ENCODE measurements around the gene RXRA. TPM values are rescaled to one million over a fixed set of nuclear protein-coding genes. Genes with fewer than 3 reads are reported as not detected.

Gene RXRA
- total RNA-seq, 3 donors from 2014 or later: 31.0 to 63.0 (median 31.5) TPM

GRCh38 chr9:134404376-134405358, 78.4 kb downstream of the RXRA start:
- Histone ChIP-seq H3K9me3 (no peaks in the 10 kb centered on the region), H3K4me1 (peaks cover 35 to 40% of the 10 kb centered on the region in 2 donors), H3K4me3 (no peak overlapping the region), H3K27ac (peak overlapping the region in 1 of 2 donors; percentile 71), H3K36me3 (no peaks in the 10 kb centered on the region), H3K27me3 (no peaks in the 10 kb centered on the region)
- no peak for TF ChIP-seq POLR2A (IDR thresholded peaks at IDR 0.05)
- no peak for TF ChIP-seq POLR2AphosphoS5 (IDR thresholded peaks at IDR 0.05)
- DNase-seq (ENCODE audit: low spot score in 2 of 2): no peak
- intact Hi-C loops (cut with DNase I; ENCODE audit: low total_unique reads): no loop called here

DNA sequence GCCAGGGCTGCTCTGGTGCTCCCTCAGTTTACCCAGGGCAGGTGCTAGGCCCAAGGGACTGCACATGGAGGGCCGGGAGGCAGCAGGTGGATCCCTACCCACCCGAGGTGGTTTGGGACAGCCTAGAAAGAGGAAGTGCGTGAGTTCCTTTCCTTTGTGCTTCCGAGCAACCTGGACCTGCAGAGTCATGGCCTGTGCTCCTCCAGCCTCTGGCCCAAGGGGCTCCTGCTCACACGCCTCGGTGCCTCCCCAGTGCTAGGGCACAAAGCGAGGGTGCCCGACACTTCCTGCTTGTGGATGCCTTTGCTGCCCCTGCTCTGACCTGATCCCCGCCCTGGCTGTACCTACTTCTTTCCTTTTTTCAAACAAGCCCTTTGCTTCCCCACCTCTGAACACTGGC, 79.3 kb downstream of the RXRA start:
- no peaks in the 10 kb centered on the region for H3K36me3 ChIP-seq
- intact Hi-C loops (cut with DNase I; ENCODE audit: low total_unique reads): no loop called here
- no peak for DNase-seq (ENCODE audit: low spot score in 2 of 2)
- TF ChIP-seq POLR2A (IDR thresholded peaks at IDR 0.05) (no peak), POLR2AphosphoS5 (IDR thresholded peaks at IDR 0.05) (no peak)
- TF ChIP-seq, protein P1, sequence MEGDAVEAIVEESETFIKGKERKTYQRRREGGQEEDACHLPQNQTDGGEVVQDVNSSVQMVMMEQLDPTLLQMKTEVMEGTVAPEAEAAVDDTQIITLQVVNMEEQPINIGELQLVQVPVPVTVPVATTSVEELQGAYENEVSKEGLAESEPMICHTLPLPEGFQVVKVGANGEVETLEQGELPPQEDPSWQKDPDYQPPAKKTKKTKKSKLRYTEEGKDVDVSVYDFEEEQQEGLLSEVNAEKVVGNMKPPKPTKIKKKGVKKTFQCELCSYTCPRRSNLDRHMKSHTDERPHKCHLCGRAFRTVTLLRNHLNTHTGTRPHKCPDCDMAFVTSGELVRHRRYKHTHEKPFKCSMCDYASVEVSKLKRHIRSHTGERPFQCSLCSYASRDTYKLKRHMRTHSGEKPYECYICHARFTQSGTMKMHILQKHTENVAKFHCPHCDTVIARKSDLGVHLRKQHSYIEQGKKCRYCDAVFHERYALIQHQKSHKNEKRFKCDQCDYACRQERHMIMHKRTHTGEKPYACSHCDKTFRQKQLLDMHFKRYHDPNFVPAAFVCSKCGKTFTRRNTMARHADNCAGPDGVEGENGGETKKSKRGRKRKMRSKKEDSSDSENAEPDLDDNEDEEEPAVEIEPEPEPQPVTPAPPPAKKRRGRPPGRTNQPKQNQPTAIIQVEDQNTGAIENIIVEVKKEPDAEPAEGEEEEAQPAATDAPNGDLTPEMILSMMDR (IDR thresholded peaks at IDR 0.05): no peak
- H3K4me3 ChIP-seq: no peak overlapping the region
- no peaks in the 10 kb centered on the region for H3K27me3 ChIP-seq
- peak overlapping the region in 1 of 2 donors; percentile 71 for H3K27ac ChIP-seq
- H3K4me1 ChIP-seq: peaks cover 35 to 40% of the 10 kb centered on the region in 2 donors
- H3K9me3 ChIP-seq: no peaks in the 10 kb centered on the region

GRCh38 chr9:134406366-134407120, 80.3 kb downstream of the RXRA start:
- intact Hi-C loops (cut with DNase I; ENCODE audit: low total_unique reads): no loop called here
- TF ChIP-seq POLR2A (IDR thresholded peaks at IDR 0.05) (no peak), POLR2AphosphoS5 (IDR thresholded peaks at IDR 0.05) (no peak)
- TF ChIP-seq, protein P1 (IDR thresholded peaks at IDR 0.05): no peak
- peak overlapping the region; percentile 15 to 52 (median 20) for H3K4me3 ChIP-seq
- no peaks in the 10 kb centered on the region for H3K36me3 ChIP-seq
- H3K9me3 ChIP-seq: no peaks in the 10 kb centered on the region
- H3K4me1 ChIP-seq: peaks cover 35 to 50% of the 10 kb centered on the region in 2 donors
- H3K27ac ChIP-seq: peak overlapping the region in 1 of 2 donors; percentile 56
- no peaks in the 10 kb centered on the region for H3K27me3 ChIP-seq
- no peak for DNase-seq (ENCODE audit: low spot score in 2 of 2)

DNA sequence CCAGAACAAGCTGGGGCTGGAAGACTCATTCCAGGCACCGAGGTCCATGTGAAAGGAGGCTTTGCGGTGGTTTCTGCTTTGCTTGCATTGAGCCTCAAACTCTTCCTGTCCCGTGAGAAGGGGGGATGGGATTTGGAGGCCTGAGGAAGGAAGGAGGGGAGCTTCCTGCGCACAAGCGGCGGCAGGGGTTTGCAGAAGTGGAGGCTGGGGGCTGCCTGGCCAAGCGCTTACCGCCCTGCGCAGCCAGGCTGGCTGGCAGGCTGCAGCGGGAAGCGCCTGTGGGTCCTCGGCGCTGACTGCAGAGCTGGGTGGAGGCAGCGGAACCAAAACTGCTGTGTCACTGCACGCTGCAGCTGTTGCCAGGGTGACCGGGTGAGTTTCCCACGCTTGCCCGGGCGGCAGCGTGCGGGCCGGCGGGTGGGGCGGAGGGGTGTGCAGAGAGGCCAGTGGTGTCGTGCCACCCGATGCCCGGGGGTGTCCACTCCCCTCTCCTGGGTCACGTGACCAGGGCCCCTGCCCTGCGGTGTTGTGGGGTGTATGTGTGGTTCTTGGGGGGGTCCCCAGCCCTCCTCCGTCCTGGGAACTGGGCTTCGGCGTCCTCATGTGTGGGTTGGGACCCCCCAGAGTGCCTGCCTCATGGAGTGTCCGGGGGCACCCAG, 81.0 kb downstream of the RXRA start:
- TF ChIP-seq, protein P1 (IDR thresholded peaks at IDR 0.05): no peak
- TF ChIP-seq POLR2AphosphoS5 (IDR thresholded peaks at IDR 0.05) (peak in 2 of 3 donors; percentile 39 to 68), POLR2A (IDR thresholded peaks at IDR 0.05) (no peak)
- DNase-seq (ENCODE audit: low spot score in 2 of 2): peak; percentile 82 to 90

GRCh38 chr9:134408389-134408788, 82.1 kb downstream of the RXRA start:
- DNase-seq (ENCODE audit: low spot score in 2 of 2): no peak
- intact Hi-C loops (cut with DNase I; ENCODE audit: low total_unique reads): no loop called here
- Histone ChIP-seq H3K27ac (peak overlapping the region in 1 of 2 donors; percentile 78), H3K4me3 (no peak overlapping the region), H3K36me3 (no peaks in the 10 kb centered on the region), H3K27me3 (no peaks in the 10 kb centered on the region), H3K4me1 (peaks cover 35 to 50% of the 10 kb centered on the region in 2 donors), H3K9me3 (no peaks in the 10 kb centered on the region)
- no peak for TF ChIP-seq POLR2AphosphoS5 (IDR thresholded peaks at IDR 0.05)
- TF ChIP-seq POLR2A (IDR thresholded peaks at IDR 0.05): no peak

More for the DNA sequence above, 81.0 kb downstream of the RXRA start:
- H3K36me3 ChIP-seq: no peaks in the 10 kb centered on the region
- intact Hi-C loops (cut with DNase I; ENCODE audit: low total_unique reads): no loop called here
- H3K27me3 ChIP-seq: no peaks in the 10 kb centered on the region
- H3K4me3 ChIP-seq: peak overlapping the region; percentile 15 to 52 (median 20)
- H3K9me3 ChIP-seq: no peaks in the 10 kb centered on the region
- peaks cover 42 to 57% of the 10 kb centered on the region in 2 donors for H3K4me1 ChIP-seq
- peak overlapping the region; percentile 2 to 78 for H3K27ac ChIP-seq
